Measurements from ENCODE around the gene SCARB1.
A peak's percentile ranks its signal among the peaks of the same experiment; 100 is the strongest.

The SCARB1 gene

DNA sequence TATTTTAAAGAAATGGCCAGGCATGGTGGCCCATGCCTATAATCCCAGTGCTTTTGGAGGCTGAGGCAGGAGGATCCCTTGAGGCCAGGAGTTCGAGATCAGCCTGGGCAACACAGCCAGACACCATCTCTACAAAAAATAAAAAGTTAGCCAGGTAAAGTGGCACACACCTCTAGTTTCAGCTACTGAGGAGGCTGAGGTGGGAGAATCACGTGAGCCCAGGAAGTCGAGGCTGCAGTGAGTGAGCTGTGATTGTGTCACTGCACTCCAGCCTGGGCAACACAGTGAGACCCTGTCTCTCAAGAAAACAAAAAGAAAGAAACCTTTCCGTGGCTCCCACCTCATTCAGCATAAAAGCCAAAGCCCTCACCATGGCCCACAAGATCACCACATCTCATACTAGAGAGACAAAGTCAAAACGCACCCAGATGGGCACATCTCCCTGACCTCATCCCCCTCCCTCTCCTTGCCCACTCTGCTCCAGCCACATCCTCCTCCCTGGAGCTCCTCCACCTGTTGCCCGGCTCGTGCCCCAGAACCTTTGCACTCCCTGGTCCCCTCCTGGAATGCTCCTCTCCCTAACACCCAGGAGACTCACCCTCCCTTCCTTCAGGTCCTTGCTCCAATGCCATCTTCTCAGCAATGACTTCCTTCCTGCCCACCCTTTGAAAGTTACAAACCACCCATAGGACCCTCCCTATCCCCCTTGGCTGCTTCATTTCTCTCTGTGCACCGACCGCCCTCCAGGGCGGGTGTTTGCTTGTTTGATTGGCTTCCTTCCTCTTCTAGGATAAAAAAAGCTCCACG lies 4.8 kb upstream of the SCARB1 start:
- H3K27ac ChIP-seq = no peak overlapping the region
- no peak for DNase-seq (ENCODE audit: low read depth, low spot score)

DNA sequence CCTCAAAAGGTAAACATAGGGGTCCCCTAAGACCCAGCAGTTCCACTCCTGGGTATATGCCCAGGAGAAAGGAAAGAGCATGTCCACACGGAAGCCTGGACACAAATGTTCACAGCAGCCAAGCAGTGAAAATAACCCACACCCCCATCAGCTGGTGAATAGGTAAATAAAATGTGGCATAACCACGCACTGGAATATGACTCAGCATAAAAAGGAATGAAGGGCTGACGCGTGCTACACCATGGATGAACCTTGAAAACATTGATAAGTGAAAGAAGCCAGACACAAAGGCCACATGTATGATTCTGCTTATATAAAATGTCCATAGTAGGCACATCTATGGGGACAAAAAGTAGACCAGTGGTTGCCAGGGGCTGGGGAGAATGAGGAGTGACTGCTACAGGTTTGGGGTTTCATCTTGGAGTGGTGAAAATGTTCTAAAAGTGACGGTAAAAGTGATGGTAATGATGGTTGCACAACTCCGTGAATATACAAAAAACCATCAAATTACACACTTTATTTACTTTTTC lies 3.8 kb upstream of the SCARB1 start:
- no peak for DNase-seq (ENCODE audit: low read depth, low spot score)
- H3K36me3 ChIP-seq (ENCODE audit: insufficient read depth, low read length) = no peaks in the 10 kb centered on the region
- no peak overlapping the region for H3K27ac ChIP-seq

More for the DNA sequence above, 4.8 kb upstream of the SCARB1 start:
- TF ChIP-seq POLR2AphosphoS5 (IDR thresholded peaks at IDR 0.05; ENCODE audit: borderline replicate concordance, low read depth, low read length) (no peak), EZH2 (IDR thresholded peaks at IDR 0.05) (no peak), FOXP2 (optimal IDR thresholded peaks at IDR 0.05; ENCODE audit: control extremely low read depth, extremely low read length, insufficient read depth) (no peak)
- H3K36me3 ChIP-seq (ENCODE audit: insufficient read depth, low read length) = no peaks in the 10 kb centered on the region
- H3K4me3 ChIP-seq = no peak overlapping the region
- no peak overlapping the region for H3K9ac ChIP-seq (ENCODE audit: insufficient read length)
- no peaks in the 10 kb centered on the region for H3K9me3 ChIP-seq (ENCODE audit: low read depth, low read length)

DNA sequence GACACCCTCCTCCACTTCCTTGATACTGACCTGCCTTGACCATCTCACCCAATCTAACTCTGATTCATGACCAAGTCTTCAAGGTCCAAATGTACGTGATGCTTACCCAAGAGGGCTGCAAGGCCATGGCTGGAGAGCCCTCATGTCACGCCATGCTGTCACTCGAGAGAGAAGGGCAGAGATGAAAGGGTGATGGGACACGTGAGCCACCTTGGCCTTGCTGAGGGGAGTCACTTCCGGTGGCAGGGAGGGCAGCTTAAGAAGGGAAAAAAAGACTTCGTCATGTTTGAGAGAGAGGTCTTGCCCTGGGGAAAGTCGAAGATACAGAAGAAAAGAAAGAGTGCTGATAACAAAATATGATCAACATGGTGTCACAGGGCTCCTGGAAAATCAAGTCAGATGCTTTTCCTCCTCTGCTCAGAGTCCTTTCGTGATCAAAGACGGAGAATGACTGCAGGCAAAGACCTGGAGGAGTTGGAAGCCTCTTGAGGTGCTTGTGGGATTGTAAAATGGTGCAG lies 3.3 kb upstream of the SCARB1 start:
- TF ChIP-seq EZH2 (IDR thresholded peaks at IDR 0.05) = no peak
- no peak for TF ChIP-seq POLR2AphosphoS5 (IDR thresholded peaks at IDR 0.05; ENCODE audit: borderline replicate concordance, low read depth, low read length)
- TF ChIP-seq FOXP2 (optimal IDR thresholded peaks at IDR 0.05; ENCODE audit: control extremely low read depth, extremely low read length, insufficient read depth) = no peak
- no peaks in the 10 kb centered on the region for H3K9me3 ChIP-seq (ENCODE audit: low read depth, low read length)
- no peak for DNase-seq (ENCODE audit: low read depth, low spot score)
- no peak overlapping the region for H3K27ac ChIP-seq
- no peak overlapping the region for H3K4me3 ChIP-seq
- no peak overlapping the region for H3K9ac ChIP-seq (ENCODE audit: insufficient read length)
- no peaks in the 10 kb centered on the region for H3K36me3 ChIP-seq (ENCODE audit: insufficient read depth, low read length)

More for the DNA sequence above, 3.8 kb upstream of the SCARB1 start:
- Histone ChIP-seq H3K9me3 (ENCODE audit: low read depth, low read length) (no peaks in the 10 kb centered on the region), H3K4me3 (no peak overlapping the region), H3K9ac (ENCODE audit: insufficient read length) (no peak overlapping the region)
- TF ChIP-seq EZH2 (IDR thresholded peaks at IDR 0.05) (no peak), FOXP2 (optimal IDR thresholded peaks at IDR 0.05; ENCODE audit: control extremely low read depth, extremely low read length, insufficient read depth) (no peak), POLR2AphosphoS5 (IDR thresholded peaks at IDR 0.05; ENCODE audit: borderline replicate concordance, low read depth, low read length) (no peak)

DNA sequence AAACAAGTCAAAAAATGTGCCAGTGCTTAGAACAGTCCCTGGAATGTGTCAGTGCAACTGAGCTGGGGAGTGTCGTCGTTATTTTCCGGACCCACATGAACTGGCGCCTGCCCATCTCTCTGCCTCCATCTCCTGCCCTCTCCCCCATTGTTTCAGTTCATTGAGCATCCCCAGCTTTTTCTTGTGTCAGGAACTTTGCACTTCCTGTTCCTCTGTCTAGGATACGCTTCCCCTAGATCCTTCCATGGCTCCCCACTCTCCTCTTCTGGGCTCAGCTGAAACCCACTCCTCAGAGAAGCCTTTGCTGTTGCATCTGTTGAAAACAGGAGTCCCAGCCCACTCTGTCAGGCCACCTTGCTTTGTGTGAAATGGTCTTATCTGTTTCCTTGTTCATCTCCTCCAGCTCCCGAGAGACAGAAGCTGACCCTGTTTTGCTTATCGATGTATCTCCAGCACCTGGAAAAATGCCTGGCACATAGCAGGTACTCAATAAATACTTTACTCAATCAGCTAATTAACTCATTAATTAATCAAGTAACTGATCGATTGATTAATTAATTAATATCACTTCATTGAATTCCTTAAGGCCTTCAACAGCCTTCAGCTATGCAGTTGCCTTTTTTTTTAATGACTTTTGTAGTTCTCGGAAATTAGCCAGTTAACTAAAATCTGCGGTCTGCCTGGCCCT lies 2.7 kb upstream of the SCARB1 start:
- TF ChIP-seq FOXP2 (optimal IDR thresholded peaks at IDR 0.05; ENCODE audit: control extremely low read depth, extremely low read length, insufficient read depth) (no peak), POLR2AphosphoS5 (IDR thresholded peaks at IDR 0.05; ENCODE audit: borderline replicate concordance, low read depth, low read length) (no peak), EZH2 (IDR thresholded peaks at IDR 0.05) (no peak)
- Histone ChIP-seq H3K36me3 (ENCODE audit: insufficient read depth, low read length) (peaks cover 5% of the 10 kb centered on the region), H3K27ac (no peak overlapping the region), H3K4me3 (no peak overlapping the region), H3K9ac (ENCODE audit: insufficient read length) (no peak overlapping the region), H3K9me3 (ENCODE audit: low read depth, low read length) (no peaks in the 10 kb centered on the region)
- no peak for DNase-seq (ENCODE audit: low read depth, low spot score)

DNA sequence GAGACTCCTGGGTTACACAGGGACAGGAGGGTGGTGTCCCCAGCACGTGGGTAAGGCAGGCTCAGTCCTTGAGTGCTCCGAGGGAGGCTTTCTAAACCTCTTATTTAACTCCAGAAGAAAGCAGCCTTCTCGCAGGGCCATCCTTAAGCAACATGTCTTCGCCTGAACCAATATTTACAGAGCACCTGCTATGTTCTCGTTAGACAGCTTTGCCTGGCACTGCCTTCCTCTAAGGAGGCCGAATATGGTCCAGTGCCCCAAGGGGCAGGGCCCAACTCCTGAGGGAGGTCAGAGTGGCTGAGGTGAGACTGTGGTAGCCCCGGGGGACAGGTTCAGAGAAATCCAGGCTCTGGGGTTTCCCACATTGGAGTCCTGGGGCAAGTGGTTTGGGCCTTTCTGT lies 2.1 kb upstream of the SCARB1 start:
- peaks cover 10% of the 10 kb centered on the region for H3K36me3 ChIP-seq (ENCODE audit: insufficient read depth, low read length)
- no peaks in the 10 kb centered on the region for H3K9me3 ChIP-seq (ENCODE audit: low read depth, low read length)
- no peak for DNase-seq (ENCODE audit: low read depth, low spot score)
- no peak overlapping the region for H3K27ac ChIP-seq
- H3K4me3 ChIP-seq = no peak overlapping the region
- no peak overlapping the region for H3K9ac ChIP-seq (ENCODE audit: insufficient read length)
- no peak for TF ChIP-seq POLR2AphosphoS5 (IDR thresholded peaks at IDR 0.05; ENCODE audit: borderline replicate concordance, low read depth, low read length)
- no peak for TF ChIP-seq EZH2 (IDR thresholded peaks at IDR 0.05)

DNA sequence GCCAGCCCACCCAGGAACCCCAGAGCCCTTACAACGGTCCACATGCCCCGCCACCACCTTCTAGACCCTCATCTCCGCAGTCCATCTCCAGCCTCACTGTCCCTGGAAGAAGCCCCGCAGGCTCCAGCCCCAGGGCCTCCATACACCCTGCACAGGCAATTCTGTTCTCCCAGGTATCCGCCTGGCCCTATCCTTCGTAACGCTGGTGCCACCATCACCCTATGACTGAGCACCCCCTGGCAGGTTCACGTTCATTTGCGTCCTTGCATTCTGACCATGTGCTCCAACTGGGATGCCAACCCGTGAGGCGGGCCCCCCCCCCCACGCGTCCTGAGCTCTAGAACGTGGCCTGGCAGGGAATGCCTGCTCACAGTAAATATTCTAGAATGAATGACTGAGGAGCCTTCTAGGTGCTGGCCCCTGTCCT lies 675 bp upstream of the SCARB1 start:
- Histone ChIP-seq H3K36me3 (ENCODE audit: insufficient read depth, low read length) (peaks cover 21% of the 10 kb centered on the region), H3K4me3 (peak overlapping the region; percentile 97), H3K9ac (ENCODE audit: insufficient read length) (peak overlapping the region; percentile 77), H3K9me3 (ENCODE audit: low read depth, low read length) (no peaks in the 10 kb centered on the region), H3K27ac (peak overlapping the region; percentile 83)
- no peak for DNase-seq (ENCODE audit: low read depth, low spot score)
- TF ChIP-seq FOXP2 (optimal IDR thresholded peaks at IDR 0.05; ENCODE audit: control extremely low read depth, extremely low read length, insufficient read depth) = no peak
- no peak for TF ChIP-seq POLR2AphosphoS5 (IDR thresholded peaks at IDR 0.05; ENCODE audit: borderline replicate concordance, low read depth, low read length)

DNA sequence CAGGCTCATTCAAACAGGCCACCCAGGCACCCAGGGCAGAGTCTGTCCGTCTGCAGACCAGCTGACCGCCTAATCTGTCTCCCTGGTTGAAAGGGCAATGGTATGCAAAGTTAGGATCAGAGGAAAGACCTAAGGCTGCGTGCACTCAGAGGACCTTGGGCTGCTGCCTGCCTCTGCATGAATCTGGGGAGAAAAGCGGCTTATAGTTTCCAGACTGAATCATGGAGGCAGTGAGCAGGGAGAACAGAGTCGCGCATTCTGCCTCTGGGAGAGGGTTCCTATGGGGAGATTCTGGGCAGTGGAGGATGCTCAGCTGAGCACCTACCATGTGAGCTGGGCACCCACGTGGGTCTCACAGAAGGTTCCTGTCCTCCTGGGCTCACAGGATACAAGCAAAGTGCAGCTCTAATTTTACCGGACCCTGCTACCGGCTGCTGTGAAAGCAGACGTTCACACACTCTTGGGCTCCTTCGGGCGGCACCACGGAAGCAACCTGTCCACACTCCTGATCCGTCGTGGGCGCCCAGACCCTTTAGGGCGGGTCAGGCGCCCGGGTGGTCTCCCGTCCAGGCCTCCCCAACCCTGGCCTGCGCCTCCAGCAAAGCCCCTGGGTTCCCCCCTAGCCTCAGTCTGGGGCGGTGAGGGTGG lies 772 bp downstream of the SCARB1 start:
- H3K9ac ChIP-seq (ENCODE audit: insufficient read length) = peak overlapping the region; percentile 90
- H3K4me3 ChIP-seq = peak overlapping the region; percentile 97
- no peak for TF ChIP-seq POLR2AphosphoS5 (IDR thresholded peaks at IDR 0.05; ENCODE audit: borderline replicate concordance, low read depth, low read length)
- H3K36me3 ChIP-seq (ENCODE audit: insufficient read depth, low read length) = peaks cover 21% of the 10 kb centered on the region
- DNase-seq (ENCODE audit: low read depth, low spot score) = no peak
- no peak overlapping the region; the same call in 1 of the 2 replicates for H3K27ac ChIP-seq
- H3K9me3 ChIP-seq (ENCODE audit: low read depth, low read length) = no peaks in the 10 kb centered on the region

Data from SK-N-MC (cell line).